Breast epithelium (tissue), 3 donors: ENCODE data around the gene HAT1.

Experiments
- POLR2A ChIP-seq: fragments of 450-650 bp; IDR thresholded peaks from one replicate; pipeline ENCODE4 v1.6.1; 2016; ENCODE audit warnings: antibody characterized with exemption, mild to moderate bottlenecking, moderate library complexity
- TF ChIP-seq, protein P1 (sequence below), 3 donors: fragments of 450-650 bp; IDR thresholded peaks; one replicate each; pipeline ENCODE4 v1.5.1; 2016 to 2017; ENCODE audit warnings: antibody characterized with exemption in 3 of 3, mild to moderate bottlenecking in 3 of 3, moderate library complexity in 3 of 3

- TF ChIP-seq, protein P1, sequence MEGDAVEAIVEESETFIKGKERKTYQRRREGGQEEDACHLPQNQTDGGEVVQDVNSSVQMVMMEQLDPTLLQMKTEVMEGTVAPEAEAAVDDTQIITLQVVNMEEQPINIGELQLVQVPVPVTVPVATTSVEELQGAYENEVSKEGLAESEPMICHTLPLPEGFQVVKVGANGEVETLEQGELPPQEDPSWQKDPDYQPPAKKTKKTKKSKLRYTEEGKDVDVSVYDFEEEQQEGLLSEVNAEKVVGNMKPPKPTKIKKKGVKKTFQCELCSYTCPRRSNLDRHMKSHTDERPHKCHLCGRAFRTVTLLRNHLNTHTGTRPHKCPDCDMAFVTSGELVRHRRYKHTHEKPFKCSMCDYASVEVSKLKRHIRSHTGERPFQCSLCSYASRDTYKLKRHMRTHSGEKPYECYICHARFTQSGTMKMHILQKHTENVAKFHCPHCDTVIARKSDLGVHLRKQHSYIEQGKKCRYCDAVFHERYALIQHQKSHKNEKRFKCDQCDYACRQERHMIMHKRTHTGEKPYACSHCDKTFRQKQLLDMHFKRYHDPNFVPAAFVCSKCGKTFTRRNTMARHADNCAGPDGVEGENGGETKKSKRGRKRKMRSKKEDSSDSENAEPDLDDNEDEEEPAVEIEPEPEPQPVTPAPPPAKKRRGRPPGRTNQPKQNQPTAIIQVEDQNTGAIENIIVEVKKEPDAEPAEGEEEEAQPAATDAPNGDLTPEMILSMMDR (IDR thresholded peaks at IDR 0.05) = no peak
- TF ChIP-seq POLR2A = no peak
Observed at GRCh38 chr2:171963198-171963597, 40.9 kb downstream of the HAT1 start.
